ENCODE data around the gene COL23A1.
"Not testable (repeated sequence)": the region's sequence is repeated elsewhere in the genome, so short reads cannot be mapped to it uniquely, and the experiment has no call there.

COL23A1 gene

DNA sequence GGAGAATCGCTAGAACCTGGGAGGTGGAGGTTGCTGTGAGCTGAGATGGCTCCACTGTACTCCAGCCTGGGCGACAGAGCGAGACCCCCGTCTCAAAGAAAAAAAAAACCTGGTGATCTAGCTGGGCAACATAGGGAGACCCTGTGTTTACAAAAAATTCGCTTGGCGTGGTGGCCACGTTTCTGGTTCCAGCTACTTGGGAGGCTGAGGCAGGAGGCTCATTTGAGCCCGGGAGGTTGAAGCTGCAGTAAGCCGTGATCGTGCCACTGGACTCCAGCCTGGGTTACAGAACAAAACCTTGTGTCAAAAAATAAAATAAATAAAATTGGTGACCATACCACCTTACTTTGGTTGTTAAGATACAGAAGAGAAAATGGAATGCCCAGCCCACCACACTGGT is 387.7 kb downstream of the COL23A1 start:
- DNase-seq = no peak

DNA sequence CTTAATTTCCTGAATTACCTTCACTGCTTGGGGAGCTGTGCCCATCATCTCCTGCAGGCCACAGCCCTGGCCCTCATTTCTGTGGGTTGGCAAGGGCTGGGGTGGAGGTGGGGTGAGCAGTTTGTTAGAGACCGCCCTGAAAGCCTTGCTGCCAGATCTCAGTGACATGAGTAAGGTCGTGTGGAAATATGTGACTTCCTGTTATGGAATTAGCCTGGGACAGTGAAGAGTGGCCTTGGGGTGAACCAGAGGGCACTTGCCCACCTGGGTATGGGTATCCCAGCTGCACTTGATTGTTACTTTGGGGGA is 388.3 kb downstream of the COL23A1 start:
- no peak for DNase-seq

DNA sequence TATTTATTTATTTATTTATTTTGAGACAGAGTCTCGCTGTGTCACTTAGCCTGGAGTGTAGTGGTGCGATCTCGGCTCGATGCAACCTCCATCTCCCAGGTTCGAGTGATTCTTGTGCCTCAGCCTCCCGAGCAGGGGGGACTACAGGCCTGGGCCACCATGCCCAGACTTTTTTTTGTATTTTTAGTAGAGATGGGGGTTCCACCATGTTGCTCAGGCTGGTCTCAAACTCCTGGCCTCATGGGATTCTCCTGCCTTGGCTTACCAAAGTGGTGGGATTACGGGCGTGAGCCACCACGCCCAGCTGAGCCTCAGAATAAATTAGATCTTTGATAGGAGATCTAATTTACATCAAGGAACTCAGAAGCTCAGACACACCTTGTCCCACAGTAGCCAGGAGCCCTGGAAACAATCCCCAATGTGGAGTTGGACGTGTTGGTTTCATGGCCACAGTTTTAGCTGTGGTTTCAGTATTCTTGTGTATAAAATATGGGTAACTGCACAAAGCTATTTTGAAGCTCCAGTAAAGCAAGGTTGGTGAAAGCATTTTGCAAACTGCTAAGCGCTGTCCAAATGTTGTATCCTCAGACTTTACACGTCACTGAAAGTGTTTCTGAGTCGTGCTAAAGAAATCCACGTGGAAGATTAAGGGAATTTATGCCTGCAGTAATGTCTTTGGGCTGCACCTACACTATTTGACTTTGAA is 388.8 kb downstream of the COL23A1 start:
- DNase-seq = no peak

DNA sequence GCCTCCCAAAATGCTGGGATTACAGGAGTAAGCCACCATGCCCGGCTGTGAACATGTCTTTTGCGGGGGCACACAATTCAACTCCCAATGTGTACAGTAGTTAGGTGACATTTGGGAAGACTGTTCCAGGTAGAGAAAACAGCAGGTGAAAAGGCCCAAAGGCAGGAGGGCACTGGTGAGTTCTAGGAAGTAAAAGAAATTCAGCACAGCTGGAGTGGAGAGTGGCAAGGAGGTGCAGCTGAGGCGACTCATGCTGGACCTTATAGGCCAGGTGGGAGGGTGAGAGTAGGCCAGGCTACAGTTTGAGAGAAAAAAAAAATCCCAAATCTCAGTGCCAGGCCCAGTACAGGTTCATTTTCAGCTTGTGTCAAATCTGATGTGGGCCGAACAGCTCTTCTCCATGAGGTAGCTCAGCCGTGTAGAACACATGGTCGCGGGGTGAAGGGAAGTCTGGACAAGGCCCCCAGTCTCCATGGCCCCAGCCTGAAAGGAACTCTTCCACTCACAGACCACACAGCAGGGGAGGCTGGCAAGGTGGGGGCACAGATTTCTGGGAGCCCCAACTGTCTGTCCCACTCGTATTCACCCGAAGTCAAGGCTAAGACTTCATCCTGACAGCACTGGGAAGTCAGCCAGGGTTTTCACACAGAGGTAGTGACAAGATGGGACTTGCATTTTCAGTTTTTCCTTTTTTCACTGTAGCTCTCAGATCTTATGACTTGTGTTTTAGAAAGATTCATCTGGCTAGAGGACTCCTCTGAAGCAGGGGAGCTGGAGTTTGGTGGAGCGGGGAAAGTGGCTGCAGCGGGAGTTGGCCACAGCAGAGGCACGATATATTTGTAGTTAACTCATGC is 390.4 kb downstream of the COL23A1 start:
- DNase-seq = no peak

DNA sequence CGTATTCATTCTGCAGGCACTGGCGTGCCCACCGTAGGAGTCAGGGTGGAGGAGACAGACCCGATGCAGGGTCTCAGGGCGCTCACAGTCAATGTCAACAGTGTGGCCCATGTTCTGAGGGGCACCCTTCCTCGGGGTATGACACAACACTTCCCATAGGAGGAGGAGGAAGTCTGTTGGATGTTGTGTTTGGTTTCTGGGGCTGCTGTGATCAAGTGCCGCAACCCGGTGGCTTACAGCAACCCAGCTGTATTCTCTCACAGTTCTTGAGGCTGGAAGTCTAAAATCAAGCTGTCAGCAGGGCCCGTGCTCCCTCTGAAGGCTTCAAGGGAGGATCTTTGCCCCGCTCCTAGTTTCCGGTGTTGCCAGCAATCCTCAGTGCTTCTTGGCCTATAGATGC is 391.5 kb downstream of the COL23A1 start:
- no peak for DNase-seq

DNA sequence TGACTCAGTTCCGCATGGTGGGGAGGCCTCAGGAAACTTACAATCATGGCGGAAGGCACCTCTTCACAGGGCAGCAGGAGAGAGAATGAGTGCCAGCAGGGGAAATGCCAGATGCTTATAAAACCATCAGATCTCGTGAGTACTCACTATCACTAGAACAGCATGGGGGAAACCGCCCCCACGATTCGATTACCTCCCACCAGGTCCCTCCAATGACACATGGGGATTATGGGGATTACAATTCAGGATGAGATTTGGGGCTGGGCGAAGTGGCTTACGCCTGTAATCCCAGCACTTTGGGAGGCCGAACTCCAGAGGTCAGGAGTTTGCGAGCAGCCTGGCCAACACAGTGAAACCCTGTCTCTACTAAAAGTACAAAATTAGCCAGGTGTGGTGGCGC is 392.0 kb downstream of the COL23A1 start:
- not testable (repeated sequence) for DNase-seq

DNA sequence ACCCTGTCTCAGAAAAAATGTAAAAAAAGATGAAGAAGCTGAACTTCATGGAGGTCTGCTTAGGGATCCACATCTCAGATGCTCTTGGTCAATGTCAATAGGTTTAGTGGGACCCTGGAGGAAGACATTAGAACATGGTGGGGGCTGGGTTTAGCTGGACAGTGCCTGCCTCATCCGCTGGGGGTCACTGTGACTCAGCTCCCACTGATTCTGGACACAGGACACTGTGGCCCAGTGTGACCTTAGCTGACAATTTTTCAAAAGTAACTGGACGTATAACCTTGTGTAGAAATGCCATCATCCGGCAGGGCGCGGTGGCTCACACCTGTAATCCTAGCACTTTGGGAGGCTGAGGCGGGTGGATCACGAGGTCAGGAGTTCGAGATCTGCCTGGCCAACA is 393.2 kb downstream of the COL23A1 start:
- DNase-seq = no peak

DNA sequence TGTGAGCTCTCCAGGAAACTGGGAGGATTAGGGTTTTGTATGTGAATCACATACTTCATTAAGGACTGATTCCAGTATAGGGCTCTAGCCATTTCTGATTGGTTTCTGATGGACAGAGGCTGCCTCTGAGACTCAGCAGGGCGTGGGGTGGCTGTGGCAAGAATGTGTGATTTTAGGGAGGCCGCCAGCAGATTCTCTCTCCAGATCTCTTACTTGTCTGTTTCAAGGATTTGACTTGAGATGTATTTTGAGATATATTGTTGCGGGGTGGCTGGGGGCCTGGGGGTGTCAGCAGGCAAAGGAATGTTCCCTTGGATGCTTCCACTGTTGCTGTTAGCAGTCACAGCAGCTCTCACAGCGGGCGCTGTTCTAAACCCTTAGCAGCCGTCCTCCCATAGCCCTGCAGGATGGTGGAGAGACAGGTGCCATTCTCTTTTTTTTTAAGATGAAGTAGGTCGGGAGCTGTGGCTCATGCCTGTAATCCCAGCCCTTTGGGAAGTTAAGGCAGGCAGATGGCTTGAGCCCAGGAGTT is 393.8 kb downstream of the COL23A1 start:
- DNase-seq = no peak

DNA sequence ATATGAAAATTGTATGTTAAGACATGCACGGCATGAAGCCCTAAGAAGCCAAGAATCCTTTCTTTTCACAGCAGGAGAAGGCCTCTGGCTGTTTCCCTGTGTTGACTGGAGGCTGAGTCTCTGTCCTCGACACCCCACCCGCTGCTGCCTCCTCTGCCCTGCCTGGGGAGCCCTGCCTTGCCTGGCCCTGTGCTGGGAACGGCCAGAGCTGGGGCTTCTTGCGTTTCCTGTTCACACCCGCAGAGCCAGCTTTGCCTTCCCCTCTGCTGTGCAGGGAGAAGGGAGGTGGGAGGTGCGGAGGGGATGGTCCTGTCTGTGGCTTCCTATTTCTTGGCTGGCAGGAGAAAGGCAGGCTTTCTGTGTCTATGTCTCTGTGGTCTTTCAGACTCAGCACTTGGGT is 396.2 kb downstream of the COL23A1 start:
- DNase-seq = no peak

DNA sequence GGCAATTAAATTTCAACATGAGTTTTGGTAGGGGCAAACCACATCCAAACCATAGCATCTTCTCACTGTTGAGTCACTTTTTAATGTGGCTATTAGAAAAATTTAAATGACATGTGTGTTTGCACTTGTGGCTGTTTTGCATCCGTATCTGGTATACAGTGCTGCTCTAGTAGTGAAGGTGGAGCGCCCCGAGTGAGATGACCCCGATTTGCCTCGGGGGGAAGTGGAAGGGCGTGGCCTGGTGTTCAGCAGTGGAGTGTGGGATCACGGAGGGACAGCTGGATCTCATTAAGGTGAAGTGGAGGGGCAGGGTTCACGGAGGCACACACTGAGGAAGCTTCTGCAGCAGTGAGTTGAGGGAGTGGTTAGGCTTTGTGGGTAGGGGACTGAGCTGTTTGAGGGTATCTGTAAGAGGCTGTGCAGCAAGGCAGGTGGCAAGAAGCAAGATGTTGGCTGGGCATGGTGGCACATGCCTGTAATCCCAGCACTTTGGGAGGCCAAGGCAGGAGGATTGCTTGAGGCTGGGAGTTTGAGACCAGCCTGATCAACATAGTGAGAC is 396.9 kb downstream of the COL23A1 start:
- DNase-seq = no peak

DNA sequence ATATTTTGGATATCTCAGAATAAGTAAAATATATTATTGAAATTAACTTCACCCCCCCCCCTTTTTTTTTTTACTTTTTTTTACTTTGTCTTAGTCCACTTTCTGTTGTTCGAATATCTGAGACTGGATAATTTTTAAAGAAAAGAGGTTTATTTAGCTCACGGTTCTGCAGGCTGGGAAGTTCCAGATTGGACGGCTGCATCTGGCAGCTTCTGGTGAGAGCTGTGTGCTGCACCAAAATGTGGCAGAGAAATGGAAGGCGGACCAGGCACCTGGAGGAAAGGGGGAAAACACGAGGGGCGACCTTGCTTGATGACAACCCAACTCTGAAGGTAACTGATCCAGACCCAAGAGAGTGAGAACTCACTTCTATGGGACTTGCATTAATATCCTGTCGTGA is 397.4 kb downstream of the COL23A1 start:
- no peak for DNase-seq

DNA sequence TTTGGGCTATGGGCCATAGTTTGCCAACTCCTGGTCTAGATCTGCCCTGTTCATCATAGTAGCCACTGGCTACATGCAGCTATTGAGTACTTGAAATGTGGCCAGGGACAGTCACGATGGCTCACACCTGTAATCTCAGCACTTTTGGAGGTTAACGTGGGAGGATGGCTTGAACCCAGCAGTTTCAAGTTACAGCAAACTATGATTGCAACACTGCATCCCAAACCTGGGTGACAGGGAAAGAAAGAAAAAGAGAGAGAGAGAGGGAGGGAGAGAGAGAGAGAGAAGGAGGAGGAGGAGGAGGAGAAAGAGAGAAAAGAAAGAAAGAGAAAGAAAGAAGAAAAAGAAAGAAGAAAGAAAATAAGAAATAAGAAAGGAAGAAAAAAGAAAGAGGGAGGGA is 397.9 kb downstream of the COL23A1 start:
- DNase-seq = no peak

DNA sequence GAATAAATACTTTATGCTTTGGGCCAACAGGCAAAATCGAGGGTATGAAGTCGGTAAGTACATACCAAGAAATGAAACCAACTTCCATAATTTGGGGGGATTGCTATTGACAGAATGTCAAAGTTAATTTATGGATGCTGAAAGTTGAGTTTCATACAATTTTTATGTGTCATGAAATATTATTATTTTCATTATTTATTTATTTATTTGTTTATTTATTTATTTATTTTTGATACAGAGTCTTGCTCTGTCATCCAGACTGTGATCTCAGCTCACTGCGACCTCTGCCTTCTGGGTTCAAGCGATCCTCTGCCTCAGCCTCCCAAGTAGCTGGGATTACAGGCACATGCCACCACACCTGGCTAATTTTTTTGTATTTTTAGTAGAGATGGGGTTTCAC is 398.5 kb downstream of the COL23A1 start:
- no peak for DNase-seq

DNA sequence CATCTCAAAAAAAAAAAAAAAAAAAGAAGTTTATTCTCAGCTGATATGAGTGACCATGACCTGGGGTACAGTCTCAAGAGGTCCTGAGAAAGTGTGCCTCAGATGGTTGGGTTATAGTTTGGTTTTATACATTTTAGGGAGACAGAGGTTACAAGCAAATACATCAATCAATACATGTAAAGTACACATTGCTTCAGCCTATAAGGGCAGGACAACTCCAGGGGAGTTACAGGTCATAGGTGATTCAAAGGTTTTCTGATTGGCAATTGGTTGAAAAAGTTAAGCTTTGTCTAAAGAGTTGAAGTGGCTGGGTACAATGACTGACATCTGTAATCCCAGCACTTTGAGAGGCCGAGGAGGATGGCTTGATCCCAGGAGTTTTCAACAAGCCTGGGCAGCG is 400.8 kb downstream of the COL23A1 start:
- DNase-seq = no peak
